AG04450 (cell line): Measurements from ENCODE around the gene MRGPRD. TPM values are rescaled to one million over a fixed set of nuclear protein-coding genes. Genes with fewer than 3 reads are reported as not detected.

Source experiments
- CTCF ChIA-PET: fragments of 300-600, 350-600 bp; formaldehyde crosslinking; extraction: SDS; loops from one replicate; lab custom pipeline; 2022; ENCODE audit warnings: antibody characterized with exemption, inconsistent platforms; lab: Charles Lee
- POLR2A ChIA-PET: fragments of 350-600 bp; formaldehyde crosslinking; extraction: SDS; loops from one replicate; lab custom pipeline; 2021; ENCODE audit warnings: antibody characterized with exemption, inconsistent platforms; lab: Yijun Ruan, JAX
- DNase-seq: peaks from one replicate; pipeline ENCODE4 v3.0.0-alpha.2; 2011; ENCODE audit warnings: low read depth, low spot score
- H3K27ac ChIP-seq: one replicate; pipeline ENCODE4 v1.5.1; 2012; ENCODE audit warnings: low read depth, low read length, control low read depth
- H3K27me3 ChIP-seq: one replicate; pipeline ENCODE4 v1.6.0; 2012; ENCODE audit warnings: low read length; ENCODE audit not compliant: control insufficient read depth, insufficient read depth
- H3K4me3 ChIP-seq: 2 replicates; pipeline ENCODE4 v1.5.1; 2011; ENCODE audit warnings: mild to moderate bottlenecking, low read depth, low read length, control low read depth
- H3K9me3 ChIP-seq: 2 replicates; pipeline ENCODE4 v1.5.1; 2012; ENCODE audit warnings: low read length; ENCODE audit not compliant: control insufficient read depth, insufficient read depth
- CTCF ChIP-seq: IDR thresholded peaks from 2 replicates; pipeline ENCODE4 v1.5.1; 2011; ENCODE audit warnings: low read depth, low read length, control low read depth, inconsistent platforms
- polyA plus RNA-seq: library from polyadenylated mRNA; depleted of rRNA; stranded (reverse); fragments of >200 nt; gene quantifications from 2 replicates; pipeline ENCODE4 v1.2.3, GENCODE V29; 2011

MRGPRD gene
- polyA plus RNA-seq, 1 experiment: not detected

- no peak overlapping the region for H3K4me3 ChIP-seq
- H3K9me3 ChIP-seq: no peaks in the 10 kb centered on the region; the same call in 1 of the 2 replicates
- CTCF ChIA-PET: interaction anchor here (0.6 to 1.8 kb wide), 3 partner anchors 46 to 51 kb away, joined by 3 to 5 read pairs (median 4); partner anchors contain the start of gene TPCN2
- TF ChIP-seq CTCF: no peak
- no peak overlapping the region for H3K27ac ChIP-seq
- peaks cover 8% of the 10 kb centered on the region for H3K27me3 ChIP-seq
- POLR2A ChIA-PET: interaction anchor here (1.0 kb wide), 2 partner anchors 14 to 51 kb away, joined by 3 to 5 read pairs; partner anchors contain the start of gene TPCN2
- no peak for DNase-seq
Measured at GRCh38 chr11:68997995-68998348, 17.2 kb upstream of the MRGPRD start.

- Histone ChIP-seq H3K9me3 (no peaks in the 10 kb centered on the region; the same call in 1 of the 2 replicates), H3K4me3 (no peak overlapping the region), H3K27me3 (peaks cover 8% of the 10 kb centered on the region), H3K27ac (no peak overlapping the region)
- ChIA-PET CTCF (interaction anchor here (1.7 to 1.8 kb wide), 2 partner anchors 47 to 51 kb away, joined by 4 to 5 read pairs; partner anchors contain the start of gene TPCN2), POLR2A (no interaction called here)
- DNase-seq: no peak
- TF ChIP-seq CTCF: no peak
Measured at GRCh38 chr11:68997124-68997994, 16.6 kb upstream of the MRGPRD start.

- TF ChIP-seq CTCF: no peak
- Histone ChIP-seq H3K4me3 (no peak overlapping the region), H3K27me3 (peaks cover 8% of the 10 kb centered on the region), H3K27ac (no peak overlapping the region), H3K9me3 (no peaks in the 10 kb centered on the region; the same call in 1 of the 2 replicates)
- CTCF ChIA-PET: interaction anchor here (1.8 kb wide), 1 partner anchor 48 kb away, joined by 5 read pairs; no protein-coding TSS in a partner anchor
- POLR2A ChIA-PET: no interaction called here
- DNase-seq: no peak
Measured at GRCh38 chr11:68996376-68997123, 15.8 kb upstream of the MRGPRD start.

- DNase-seq: no peak
- Histone ChIP-seq H3K9me3 (no peaks in the 10 kb centered on the region; the same call in 1 of the 2 replicates), H3K27me3 (peaks cover 21% of the 10 kb centered on the region), H3K27ac (no peak overlapping the region), H3K4me3 (no peak overlapping the region)
- POLR2A ChIA-PET: interaction anchor here (0.6 kb wide), 1 partner anchor 189 kb away, joined by 7 read pairs; no protein-coding TSS in a partner anchor
- TF ChIP-seq CTCF: no peak
- CTCF ChIA-PET: no interaction called here
Measured at GRCh38 chr11:68994894-68995285, 14.1 kb upstream of the MRGPRD start.
